PC-9 (cell line): Measurements from ENCODE around the gene OR2A7. TPM values are rescaled to one million over a fixed set of nuclear protein-coding genes. Genes with fewer than 3 reads are reported as not detected.
"Not testable (repeated sequence)": the region's sequence is repeated elsewhere in the genome, so short reads cannot be mapped to it uniquely, and the experiment has no call there.

Source experiments
- BruUV-seq: library from RNA; stranded (reverse); fragments of 400-500 nt; replicated peaks from 2 replicates; lab custom pipeline; 2021; lab: Mats Ljungman, UMichigan
- CTCF ChIA-PET: fragments of 300-600 bp; sonication (Branson Sonifier 250); formaldehyde crosslinking; loops from one replicate; lab custom pipeline; 2022; ENCODE audit warnings: antibody characterized with exemption; lab: Charles Lee
- POLR2A ChIA-PET: fragments of 300-600 bp; sonication (Branson Sonifier 250); formaldehyde crosslinking; loops from one replicate; lab custom pipeline; 2022; ENCODE audit warnings: antibody characterized with exemption; ENCODE audit not compliant: unreplicated experiment; lab: Charles Lee
- DNase-seq, 2 experiments: peaks; one replicate each; pipeline versions ENCODE4 v3.0.0 to v3.0.0-alpha.2; 2015 to 2022; ENCODE audit warnings: mixed read lengths in 1 of 2
- H2AFZ ChIP-seq: fragments of 200-600 bp; sonication (generic); 2 replicates; pipeline ENCODE4 v1.8.1; 2017; ENCODE audit warnings: antibody characterized with exemption
- H3F3A ChIP-seq: fragments of 200-600 bp; sonication (generic); 2 replicates; pipeline ENCODE4 v1.8.1; 2017; ENCODE audit warnings: antibody characterized with exemption, mild to moderate bottlenecking, low read depth; ENCODE audit not compliant: insufficient read depth
- H3K27ac ChIP-seq: fragments of 200-600 bp; sonication (generic); 2 replicates; pipeline ENCODE4 v1.6.1; 2016; ENCODE audit warnings: mixed run types
- H3K27me3 ChIP-seq: fragments of 200-600 bp; sonication (generic); 2 replicates; pipeline ENCODE4 v1.6.1; 2016; ENCODE audit warnings: low read depth, mixed run types; ENCODE audit not compliant: insufficient read depth
- H3K36me3 ChIP-seq: fragments of 200-600 bp; sonication (generic); 2 replicates; pipeline ENCODE4 v1.6.1; 2016; ENCODE audit warnings: low read depth, mixed run types
- H3K4me1 ChIP-seq: fragments of 200-600 bp; sonication (generic); replicated peaks from 2 replicates; pipeline ENCODE4 v1.6.1; 2016; ENCODE audit warnings: mixed run types; ENCODE audit not compliant: insufficient read depth
- H3K4me2 ChIP-seq: fragments of 200-600 bp; sonication (generic); 2 replicates; pipeline ENCODE4 v1.6.1; 2017; ENCODE audit warnings: mixed run types
- H3K4me3 ChIP-seq: fragments of 200-600 bp; sonication (generic); 2 replicates; pipeline ENCODE4 v1.6.1; 2016; ENCODE audit warnings: mixed run types
- H3K79me2 ChIP-seq: fragments of 200-600 bp; sonication (generic); 2 replicates; pipeline ENCODE4 v1.6.1; 2017; ENCODE audit warnings: low read depth, mixed run types
- H3K9me2 ChIP-seq: fragments of 200-600 bp; sonication (generic); 2 replicates; pipeline ENCODE4 v1.8.1; 2017; ENCODE audit warnings: mild to moderate bottlenecking; ENCODE audit not compliant: insufficient read depth
- H3K9me3 ChIP-seq: fragments of 200-600 bp; sonication (generic); 2 replicates; pipeline ENCODE4 v1.8.1; 2016; ENCODE audit warnings: low read depth; ENCODE audit not compliant: insufficient read depth
- H4K20me1 ChIP-seq: fragments of 200-600 bp; sonication (generic); 2 replicates; pipeline ENCODE4 v1.8.1; 2017; ENCODE audit not compliant: insufficient read depth
- intact Hi-C: fragments of 100-400 bp; cut with micrococcal nuclease; formaldehyde crosslinking; loops from one replicate; pipeline ENCODE4 v1.10.0; 2022; ENCODE audit not compliant: unreplicated experiment
- total RNA-seq: library from RNA; stranded (reverse); gene quantifications from 2 replicates; pipeline ENCODE4 v1.2.3, GENCODE V29; 2021

OR2A7 gene
- total RNA-seq, 1 experiment from 2014 or later, result 6.0 TPM

DNA sequence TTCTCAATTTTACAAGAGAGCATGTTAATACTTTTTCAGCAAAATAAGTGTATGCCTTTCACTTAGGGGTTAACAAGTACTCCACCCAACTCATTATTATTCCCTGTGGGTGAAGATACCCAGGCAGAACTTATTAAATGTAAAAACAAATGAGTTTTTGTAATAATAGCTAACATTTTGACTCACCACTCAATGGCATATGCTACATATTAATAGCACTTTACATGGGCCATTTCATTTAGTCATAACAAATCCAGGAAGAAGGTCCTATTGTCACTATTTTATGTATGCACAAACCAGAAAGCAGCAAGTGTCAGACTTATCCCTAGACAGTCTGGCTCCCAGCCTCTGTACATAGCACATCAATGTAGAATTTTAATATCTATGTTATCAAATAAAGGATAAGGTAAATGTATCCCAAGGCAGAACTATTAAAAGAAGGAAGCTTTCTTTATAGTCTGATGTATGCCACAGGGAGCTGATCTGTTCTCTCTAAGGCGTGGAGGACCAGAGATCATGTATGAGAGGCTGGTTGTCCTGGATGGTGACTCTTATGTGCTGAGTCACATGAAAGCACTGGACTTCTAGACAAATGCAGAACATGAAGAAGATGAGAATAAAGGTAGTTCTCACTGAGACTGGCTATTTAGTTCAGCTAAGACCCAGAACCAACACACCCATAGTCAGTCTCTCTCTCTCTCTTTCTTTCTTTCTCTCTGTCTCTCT is 38.1 kb upstream of the OR2A7 start:
- H3K4me2 ChIP-seq, H3K27me3 ChIP-seq, H3K9me2 ChIP-seq, H3K4me1 ChIP-seq, H3K79me2 ChIP-seq, POLR2A ChIA-PET, H3K4me3 ChIP-seq, H3K27ac ChIP-seq, H2AFZ ChIP-seq, H3K36me3 ChIP-seq, H3F3A ChIP-seq, CTCF ChIA-PET, H4K20me1 ChIP-seq, intact Hi-C loops, H3K9me3 ChIP-seq, BruUV-seq: not testable (repeated sequence)
- peak in 1 of 2 experiments; percentile 9 for DNase-seq

DNA sequence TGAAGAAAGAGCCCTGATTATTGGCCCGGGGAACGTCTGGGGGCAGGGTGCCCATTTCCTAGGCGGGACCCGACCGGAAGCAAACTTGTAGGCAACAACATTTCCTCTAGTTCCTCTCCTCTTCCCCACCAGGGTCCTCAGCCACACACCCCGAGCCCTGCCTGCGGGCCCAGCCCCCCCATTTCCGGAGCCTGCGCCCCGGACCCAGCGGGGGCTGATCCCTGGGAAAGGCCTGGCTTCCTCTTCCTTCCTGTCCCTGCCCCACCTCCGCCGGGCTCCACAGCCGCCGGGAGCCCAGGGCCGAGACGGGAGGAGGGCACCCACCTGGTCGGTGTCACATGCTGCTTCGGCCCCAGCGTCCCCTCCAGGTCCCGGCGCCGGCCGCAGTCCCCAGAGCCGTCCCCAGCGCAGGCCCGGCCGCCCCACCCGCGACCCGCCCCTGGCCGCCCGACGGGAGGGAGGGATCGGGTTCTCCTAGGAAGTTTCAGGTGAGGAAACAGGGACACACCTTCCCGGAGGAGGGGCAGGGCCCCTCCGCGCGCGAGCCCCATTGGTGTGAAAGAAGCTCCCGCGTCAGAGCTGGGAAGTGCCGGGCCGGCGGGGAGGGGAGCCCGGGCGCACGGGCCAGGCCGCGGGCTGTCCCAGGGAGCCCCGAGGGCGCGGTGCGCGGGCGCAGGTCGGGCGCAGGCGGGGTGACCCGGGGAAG is 29.4 kb upstream of the OR2A7 start:
- H3K79me2 ChIP-seq, intact Hi-C loops, H3K4me3 ChIP-seq, CTCF ChIA-PET, H3K36me3 ChIP-seq, H3K9me2 ChIP-seq, H3K4me2 ChIP-seq, H3K27me3 ChIP-seq, H4K20me1 ChIP-seq, POLR2A ChIA-PET, H3K4me1 ChIP-seq, H3K9me3 ChIP-seq, DNase-seq, H3K27ac ChIP-seq, H2AFZ ChIP-seq, H3F3A ChIP-seq: not testable (repeated sequence)
- TSS peak; percentile 69 for BruUV-seq

DNA sequence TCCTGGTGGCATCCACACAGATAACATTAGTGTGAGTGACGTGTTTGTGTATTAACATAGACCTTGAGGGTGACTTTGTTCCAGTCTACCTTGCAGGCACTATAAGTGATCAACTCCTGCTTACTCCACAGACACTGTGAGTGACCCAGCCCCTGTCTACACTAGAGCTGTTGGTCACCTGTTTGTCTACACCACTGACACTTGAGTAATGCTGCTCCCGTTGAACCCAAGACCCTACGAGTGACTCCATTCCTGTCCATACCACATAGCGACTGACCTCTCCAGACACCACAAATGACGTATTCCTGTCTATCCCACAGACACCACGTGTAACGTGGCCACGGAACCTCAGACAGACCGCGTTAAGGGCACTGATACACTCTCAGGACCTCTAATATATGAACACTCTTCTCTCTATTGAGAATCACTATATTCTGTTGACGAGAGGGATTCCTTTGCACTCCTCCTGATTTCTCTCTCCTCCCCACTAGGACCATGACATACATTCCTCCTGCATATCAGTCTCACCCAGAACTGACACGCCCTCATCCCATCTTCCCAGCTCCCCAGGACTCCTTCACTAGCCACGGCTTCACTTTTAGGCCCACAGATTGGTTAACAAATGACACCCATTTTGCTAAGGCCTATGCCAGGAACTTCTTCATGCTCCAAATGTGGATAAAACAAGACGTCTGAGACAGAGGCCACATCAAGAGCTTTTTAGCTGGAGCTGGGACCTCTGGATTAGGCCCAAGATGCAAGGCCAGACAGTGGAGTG is 28.0 kb upstream of the OR2A7 start:
- H3K9me2 ChIP-seq, CTCF ChIA-PET, H3K27ac ChIP-seq, H3K4me2 ChIP-seq, BruUV-seq, intact Hi-C loops, POLR2A ChIA-PET, H4K20me1 ChIP-seq, H3F3A ChIP-seq, DNase-seq, H3K9me3 ChIP-seq, H3K79me2 ChIP-seq, H3K4me1 ChIP-seq, H2AFZ ChIP-seq, H3K27me3 ChIP-seq, H3K36me3 ChIP-seq, H3K4me3 ChIP-seq: not testable (repeated sequence)

DNA sequence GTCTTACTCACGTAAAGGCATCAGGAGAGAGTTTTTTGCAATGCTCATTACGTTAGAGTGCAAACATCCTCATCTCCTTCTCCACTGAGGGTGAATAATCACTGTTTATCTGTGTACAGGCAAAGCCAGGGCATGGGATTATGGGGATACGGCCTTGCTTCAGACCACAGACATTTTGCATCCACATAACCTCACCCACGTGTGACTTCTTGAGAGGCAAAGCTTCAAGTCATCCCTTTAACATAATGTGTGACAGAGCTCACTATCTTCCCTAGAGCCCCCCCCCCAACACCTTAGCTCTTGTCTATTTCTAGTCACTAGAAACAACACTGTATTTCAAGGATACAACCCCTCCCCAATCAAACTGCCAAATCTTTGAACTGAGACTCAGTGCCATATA is 27.0 kb upstream of the OR2A7 start:
- H3K9me3 ChIP-seq, H3K36me3 ChIP-seq, H2AFZ ChIP-seq, BruUV-seq, POLR2A ChIA-PET, H3F3A ChIP-seq, H4K20me1 ChIP-seq, intact Hi-C loops, H3K27me3 ChIP-seq, H3K4me3 ChIP-seq, H3K79me2 ChIP-seq, H3K27ac ChIP-seq, CTCF ChIA-PET, H3K4me1 ChIP-seq, H3K4me2 ChIP-seq, H3K9me2 ChIP-seq, DNase-seq: not testable (repeated sequence)

DNA sequence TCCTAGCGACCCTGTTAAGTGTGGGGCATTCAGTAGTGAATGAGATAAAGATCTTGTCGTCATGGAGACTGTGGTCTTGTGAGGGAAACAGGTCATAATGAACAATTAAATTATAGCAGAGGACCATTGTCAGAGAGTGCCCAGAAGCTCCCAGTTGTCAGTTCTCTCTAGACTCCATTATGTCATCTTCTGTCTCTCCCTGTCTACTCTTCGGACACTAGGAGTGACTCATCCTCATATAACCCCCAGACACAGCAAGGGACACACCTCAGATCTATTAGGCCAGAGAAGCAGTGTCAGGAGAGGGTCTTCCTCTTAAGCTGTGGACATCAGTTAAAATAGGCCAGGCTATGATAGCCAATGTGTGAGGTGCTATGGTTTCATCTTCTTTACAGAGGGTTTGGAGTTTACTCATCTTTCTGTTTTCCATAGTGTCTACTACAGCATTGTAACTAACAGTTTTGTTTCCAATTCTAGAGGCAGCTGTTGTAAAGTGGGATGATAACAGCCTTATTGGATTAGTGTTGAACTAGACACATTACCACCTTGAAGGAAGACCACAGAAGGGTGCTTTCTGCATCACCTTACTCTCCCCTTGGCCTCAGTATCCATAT is 22.7 kb upstream of the OR2A7 start:
- H3K4me1 ChIP-seq, H3K9me3 ChIP-seq, H3K79me2 ChIP-seq, H3K4me3 ChIP-seq, H3K36me3 ChIP-seq, H3K27me3 ChIP-seq, CTCF ChIA-PET, H2AFZ ChIP-seq, intact Hi-C loops, H3K9me2 ChIP-seq, BruUV-seq, POLR2A ChIA-PET, H3K4me2 ChIP-seq, DNase-seq, H4K20me1 ChIP-seq, H3K27ac ChIP-seq, H3F3A ChIP-seq: not testable (repeated sequence)

DNA sequence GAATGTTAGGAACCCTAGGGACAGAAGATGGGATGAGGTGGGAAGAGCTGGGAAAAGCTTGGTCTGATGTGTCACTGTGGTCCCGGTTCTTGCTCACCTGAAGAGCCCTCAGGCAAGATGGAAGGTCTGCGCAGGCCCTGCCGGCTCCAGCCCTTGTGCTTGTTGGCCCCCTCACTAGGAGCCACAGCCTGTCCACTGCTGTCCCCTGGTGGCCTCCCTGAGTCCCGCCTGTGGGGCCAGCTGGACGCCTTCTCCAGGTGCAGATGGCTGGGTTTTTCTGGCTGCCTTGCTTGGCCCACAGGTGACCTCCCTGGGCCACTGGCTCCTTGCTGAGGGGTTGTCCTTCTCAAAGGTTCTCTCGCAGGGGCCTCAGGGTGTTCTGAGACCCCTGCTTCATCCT is 19.1 kb upstream of the OR2A7 start:
- H3K4me1 ChIP-seq, H3K79me2 ChIP-seq, POLR2A ChIA-PET, H3K9me3 ChIP-seq, DNase-seq, H3K27ac ChIP-seq, BruUV-seq, CTCF ChIA-PET, H3K4me2 ChIP-seq, H2AFZ ChIP-seq, H3K9me2 ChIP-seq, H3K4me3 ChIP-seq, H3F3A ChIP-seq, H3K36me3 ChIP-seq, H4K20me1 ChIP-seq, intact Hi-C loops, H3K27me3 ChIP-seq: not testable (repeated sequence)

DNA sequence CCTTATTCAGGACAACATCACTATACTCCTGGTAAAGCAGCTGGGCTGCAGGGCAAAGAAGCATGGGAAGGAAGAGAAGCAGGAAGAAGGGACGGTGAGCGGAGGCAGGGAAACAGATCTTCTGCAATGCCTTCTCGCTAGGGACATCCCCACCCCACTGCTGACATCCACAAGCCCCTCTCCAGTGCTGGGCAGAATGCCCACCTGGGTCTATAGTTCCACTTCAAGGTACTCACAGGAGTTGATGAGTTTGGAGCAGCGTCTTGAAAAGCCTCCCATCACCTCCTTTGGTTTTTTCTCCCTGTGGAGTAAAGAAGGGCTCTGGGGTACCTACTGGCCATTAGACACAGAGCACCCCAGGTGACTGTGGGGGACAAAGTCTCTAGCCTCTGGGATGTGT is 17.9 kb upstream of the OR2A7 start:
- H3K9me2 ChIP-seq, BruUV-seq, H2AFZ ChIP-seq, H3K27ac ChIP-seq, POLR2A ChIA-PET, DNase-seq, intact Hi-C loops, H3K36me3 ChIP-seq, H4K20me1 ChIP-seq, H3K4me1 ChIP-seq, H3K79me2 ChIP-seq, H3K27me3 ChIP-seq, H3K9me3 ChIP-seq, H3K4me2 ChIP-seq, H3K4me3 ChIP-seq, CTCF ChIA-PET, H3F3A ChIP-seq: not testable (repeated sequence)
